ENCODE data around the gene USB1.

DNA sequence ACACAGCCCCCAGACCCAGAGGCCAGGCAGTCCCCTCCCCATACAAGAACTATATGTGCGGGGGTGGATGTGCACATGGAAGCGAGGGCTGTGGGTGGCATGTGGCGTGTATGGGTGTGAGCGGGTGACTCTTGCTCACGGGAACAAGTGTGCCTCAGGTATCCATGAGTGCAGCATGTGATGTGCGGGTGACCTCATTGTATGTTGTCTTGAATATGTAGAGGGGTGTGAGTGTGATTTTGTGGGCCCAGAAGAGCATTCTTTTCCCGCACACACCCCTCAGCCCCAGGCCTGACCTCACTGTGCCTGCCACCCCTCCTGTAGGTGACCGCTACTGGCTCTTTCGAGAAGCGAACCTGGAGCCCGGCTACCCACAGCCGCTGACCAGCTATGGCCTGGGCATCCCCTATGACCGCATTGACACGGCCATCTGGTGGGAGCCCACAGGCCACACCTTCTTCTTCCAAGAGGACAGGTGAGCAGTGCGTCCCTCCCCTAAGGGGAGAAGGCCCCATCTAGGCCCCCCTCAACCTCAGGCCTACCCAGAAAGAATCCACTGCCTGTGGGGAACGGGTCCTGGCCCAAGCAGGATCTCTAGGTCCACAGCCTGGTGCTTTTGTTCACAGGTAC, 41.8 kb downstream of the USB1 start:
- no peak for TF ChIP-seq POLR2A (IDR thresholded peaks at IDR 0.05)
- TF ChIP-seq, protein P1, sequence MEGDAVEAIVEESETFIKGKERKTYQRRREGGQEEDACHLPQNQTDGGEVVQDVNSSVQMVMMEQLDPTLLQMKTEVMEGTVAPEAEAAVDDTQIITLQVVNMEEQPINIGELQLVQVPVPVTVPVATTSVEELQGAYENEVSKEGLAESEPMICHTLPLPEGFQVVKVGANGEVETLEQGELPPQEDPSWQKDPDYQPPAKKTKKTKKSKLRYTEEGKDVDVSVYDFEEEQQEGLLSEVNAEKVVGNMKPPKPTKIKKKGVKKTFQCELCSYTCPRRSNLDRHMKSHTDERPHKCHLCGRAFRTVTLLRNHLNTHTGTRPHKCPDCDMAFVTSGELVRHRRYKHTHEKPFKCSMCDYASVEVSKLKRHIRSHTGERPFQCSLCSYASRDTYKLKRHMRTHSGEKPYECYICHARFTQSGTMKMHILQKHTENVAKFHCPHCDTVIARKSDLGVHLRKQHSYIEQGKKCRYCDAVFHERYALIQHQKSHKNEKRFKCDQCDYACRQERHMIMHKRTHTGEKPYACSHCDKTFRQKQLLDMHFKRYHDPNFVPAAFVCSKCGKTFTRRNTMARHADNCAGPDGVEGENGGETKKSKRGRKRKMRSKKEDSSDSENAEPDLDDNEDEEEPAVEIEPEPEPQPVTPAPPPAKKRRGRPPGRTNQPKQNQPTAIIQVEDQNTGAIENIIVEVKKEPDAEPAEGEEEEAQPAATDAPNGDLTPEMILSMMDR (IDR thresholded peaks at IDR 0.05): no peak

Data from heart left ventricle (tissue), 13 donors.